ENCODE data around the gene CATSPERE. TPM values are rescaled to one million over a fixed set of nuclear protein-coding genes. Genes with fewer than 3 reads are reported as not detected.
"Not testable (repeated sequence)": the region's sequence is repeated elsewhere in the genome, so short reads cannot be mapped to it uniquely, and the experiment has no call there.

The CATSPERE gene
- polyA plus RNA-seq, 1 experiment = 0.36 TPM

DNA sequence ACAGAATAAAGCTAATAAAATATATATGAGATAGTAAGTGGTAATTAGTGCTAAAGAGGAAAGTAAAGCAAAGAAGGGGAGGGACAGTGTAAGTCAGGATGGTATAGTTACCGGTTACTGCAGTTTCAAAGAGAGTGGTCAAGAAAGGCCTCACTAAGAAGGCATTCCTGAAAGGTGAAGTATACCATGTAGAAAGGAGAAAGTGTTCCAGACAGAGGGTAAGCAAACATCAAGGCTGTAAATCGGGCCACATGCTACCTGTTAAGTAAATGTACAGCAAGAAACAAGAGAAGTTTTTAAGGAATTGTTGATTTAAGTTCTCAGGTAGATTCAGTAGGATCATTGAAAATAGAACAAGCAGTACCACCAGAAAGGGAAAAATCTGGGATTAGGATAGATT lies 201.5 kb downstream of the CATSPERE start:
- CTCF ChIA-PET = no interaction called here
- POLR2A ChIA-PET = no interaction called here
- Histone ChIP-seq H3K27ac (ENCODE audit: low read depth, low read length) (no peak overlapping the region), H3K4me3 (ENCODE audit: low read depth, low read length) (no peak overlapping the region), H3K27me3 (ENCODE audit: control insufficient read depth, insufficient read depth, low read length) (no peaks in the 10 kb centered on the region), H3K9me3 (ENCODE audit: control insufficient read depth, insufficient read depth, low read length) (no peaks in the 10 kb centered on the region)
- no peak for DNase-seq (ENCODE audit: low read depth, low spot score)
- no peak for TF ChIP-seq CTCF (IDR thresholded peaks at IDR 0.05; ENCODE audit: low read depth, low read length)

DNA sequence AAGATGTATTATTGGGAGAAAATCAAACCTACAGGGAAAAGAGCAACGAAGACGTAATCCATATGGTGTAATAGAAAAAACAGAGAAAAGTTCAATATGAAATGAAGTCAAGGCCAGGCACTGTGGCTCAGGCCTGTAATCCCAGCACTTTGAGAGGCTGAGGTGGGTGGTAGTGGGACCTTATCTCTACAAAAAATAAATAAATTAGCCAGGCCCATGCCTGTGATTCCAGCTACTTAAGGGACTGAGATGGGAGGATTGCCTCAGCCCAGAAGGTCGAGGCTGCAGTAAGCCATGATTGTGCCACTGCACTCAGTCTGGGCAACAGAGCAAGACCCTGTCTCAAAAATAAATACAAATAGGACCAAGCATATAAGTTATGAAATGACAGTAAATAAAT lies 203.3 kb downstream of the CATSPERE start:
- no peak for DNase-seq (ENCODE audit: low read depth, low spot score)
- H3K27ac ChIP-seq (ENCODE audit: low read depth, low read length) = no peak overlapping the region
- TF ChIP-seq CTCF (IDR thresholded peaks at IDR 0.05; ENCODE audit: low read depth, low read length) = no peak
- POLR2A ChIA-PET = no interaction called here
- H3K9me3 ChIP-seq (ENCODE audit: control insufficient read depth, insufficient read depth, low read length) = no peaks in the 10 kb centered on the region
- no peaks in the 10 kb centered on the region for H3K27me3 ChIP-seq (ENCODE audit: control insufficient read depth, insufficient read depth, low read length)
- H3K4me3 ChIP-seq (ENCODE audit: low read depth, low read length) = no peak overlapping the region
- CTCF ChIA-PET = interaction anchor here (1.1 kb wide), 1 partner anchor 132 kb away, joined by 3 read pairs; no protein-coding TSS in a partner anchor

DNA sequence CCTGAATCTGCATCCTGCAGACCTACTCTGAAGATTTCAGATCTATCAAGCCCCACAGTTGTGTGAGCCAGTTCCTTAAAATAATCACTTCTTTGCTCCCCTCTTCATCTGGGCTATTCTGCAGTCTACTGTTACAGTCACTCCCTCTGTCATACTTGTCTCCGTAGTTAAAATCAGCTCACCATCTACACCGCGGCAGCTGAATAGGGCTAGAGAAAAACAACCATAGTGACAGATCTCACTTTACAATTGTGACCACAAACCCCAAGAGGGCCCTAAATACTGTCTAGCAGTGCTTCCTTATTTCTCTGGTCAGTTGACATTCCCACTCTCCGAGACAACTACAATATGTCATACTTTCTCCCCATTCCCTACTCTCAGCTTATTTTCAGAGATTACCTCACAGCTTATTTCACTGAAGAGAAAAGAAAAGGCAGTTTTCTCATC lies 204.7 kb downstream of the CATSPERE start:
- ChIA-PET CTCF (interaction anchor here (1.1 kb wide), 1 partner anchor 10 kb away, joined by 3 read pairs; no protein-coding TSS in a partner anchor), POLR2A (interaction anchor here (0.6 kb wide), 1 partner anchor 1297 kb away, joined by 3 read pairs; no protein-coding TSS in a partner anchor)
- no peak overlapping the region for H3K4me3 ChIP-seq (ENCODE audit: low read depth, low read length)
- DNase-seq (ENCODE audit: low read depth, low spot score) = no peak
- TF ChIP-seq CTCF (IDR thresholded peaks at IDR 0.05; ENCODE audit: low read depth, low read length) = no peak
- no peak overlapping the region for H3K27ac ChIP-seq (ENCODE audit: low read depth, low read length)
- no peaks in the 10 kb centered on the region for H3K27me3 ChIP-seq (ENCODE audit: control insufficient read depth, insufficient read depth, low read length)
- no peaks in the 10 kb centered on the region for H3K9me3 ChIP-seq (ENCODE audit: control insufficient read depth, insufficient read depth, low read length)

DNA sequence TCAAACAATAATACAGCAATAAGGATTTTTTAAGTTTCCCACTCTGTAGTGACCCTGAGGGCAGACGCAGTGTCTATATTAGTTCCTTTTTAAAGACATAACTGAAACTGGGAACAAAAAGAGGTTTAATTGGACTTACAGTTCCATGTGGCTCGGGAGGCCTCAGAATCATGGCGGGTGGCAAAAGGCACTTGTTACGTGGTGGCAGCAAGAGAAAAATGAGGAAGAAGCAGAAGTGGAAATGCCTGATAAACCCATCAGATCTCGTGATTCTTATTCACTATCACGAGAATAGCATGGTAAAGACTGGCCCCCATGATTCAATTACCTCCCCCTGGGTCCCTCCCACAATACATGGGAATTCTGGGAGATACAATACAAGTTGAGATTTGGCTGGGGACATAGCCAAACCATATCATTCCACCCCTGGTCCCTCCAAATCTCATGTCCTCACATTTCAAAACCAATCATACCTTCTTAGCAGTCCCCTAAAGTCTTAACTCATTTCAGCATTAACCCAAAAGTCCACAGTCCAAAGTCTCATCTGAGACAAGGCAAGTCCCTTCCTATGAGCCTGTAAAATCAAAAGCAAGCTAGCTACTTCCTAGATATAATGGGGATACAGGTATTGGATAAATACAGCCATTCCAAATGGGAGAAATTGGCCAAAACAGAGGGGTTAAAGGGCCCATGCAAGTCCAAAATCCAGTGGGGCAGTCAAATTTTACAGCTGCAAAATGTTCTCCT lies 205.8 kb downstream of the CATSPERE start:
- H3K27ac ChIP-seq (ENCODE audit: low read depth, low read length); POLR2A ChIA-PET; H3K4me3 ChIP-seq (ENCODE audit: low read depth, low read length); H3K9me3 ChIP-seq (ENCODE audit: control insufficient read depth, insufficient read depth, low read length); DNase-seq (ENCODE audit: low read depth, low spot score); H3K27me3 ChIP-seq (ENCODE audit: control insufficient read depth, insufficient read depth, low read length); CTCF ChIA-PET: not testable (repeated sequence)

DNA sequence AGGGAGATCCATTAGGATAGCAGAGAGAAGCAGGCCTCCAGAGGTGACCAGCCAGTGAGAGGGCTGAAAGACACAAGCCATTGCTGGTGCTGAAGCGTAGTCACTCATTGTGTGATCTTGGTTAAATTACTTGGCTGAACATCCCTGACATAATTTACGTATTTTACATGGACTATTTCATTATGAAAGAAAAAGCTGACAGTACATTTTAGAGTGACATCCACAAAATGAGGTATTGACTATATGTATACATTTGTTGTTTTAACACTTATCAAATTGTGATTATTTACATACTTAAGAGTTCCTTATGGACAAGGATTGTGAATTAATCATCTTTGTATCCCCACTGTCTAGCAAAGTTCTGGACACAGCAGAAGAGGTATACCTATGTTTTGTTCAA lies 206.7 kb downstream of the CATSPERE start:
- H3K4me3 ChIP-seq (ENCODE audit: low read depth, low read length) = no peak overlapping the region
- ChIA-PET CTCF (no interaction called here), POLR2A (no interaction called here)
- no peaks in the 10 kb centered on the region for H3K27me3 ChIP-seq (ENCODE audit: control insufficient read depth, insufficient read depth, low read length)
- DNase-seq (ENCODE audit: low read depth, low spot score) = no peak
- H3K9me3 ChIP-seq (ENCODE audit: control insufficient read depth, insufficient read depth, low read length) = no peaks in the 10 kb centered on the region
- H3K27ac ChIP-seq (ENCODE audit: low read depth, low read length) = no peak overlapping the region
- TF ChIP-seq CTCF (IDR thresholded peaks at IDR 0.05; ENCODE audit: low read depth, low read length) = no peak
